Coronary artery (tissue), 2 donors: ENCODE results near the gene COMP.

Experiments
- DNase-seq: peaks from one replicate; pipeline ENCODE4 v3.0.0-alpha.2; 2017; ENCODE audit warnings: low spot score
- H3K27ac ChIP-seq, 2 donors: fragments of 200-600 bp; sonication (generic); one replicate each; pipeline ENCODE4 v1.5.1; 2016 to 2019
- H3K4me3 ChIP-seq: fragments of 200-600 bp; sonication (generic); 2 replicates; pipeline ENCODE4 v1.5.1; 2016; ENCODE audit warnings: mild to moderate bottlenecking, moderate library complexity
- CTCF ChIP-seq: fragments of 200-600 bp; sonication (generic); IDR thresholded peaks from one replicate; pipeline ENCODE4 v1.5.1; 2019; ENCODE audit warnings: antibody characterized with exemption

Gene COMP

GRCh38 chr19:18768046-18768771 lies 22.9 kb downstream of the COMP start:
- no peak for DNase-seq
- TF ChIP-seq CTCF = no peak
- H3K4me3 ChIP-seq = no peak overlapping the region
- H3K27ac ChIP-seq = no peak overlapping the region

- no peak for TF ChIP-seq CTCF
- DNase-seq = no peak
- H3K4me3 ChIP-seq = no peak overlapping the region
- H3K27ac ChIP-seq = no peak overlapping the region
These were observed 25.9 kb downstream of the COMP start for GRCh38 chr19:18765224-18765623.

GRCh38 chr19:18764591-18765051 lies 26.5 kb downstream of the COMP start:
- Histone ChIP-seq H3K4me3 (no peak overlapping the region), H3K27ac (no peak overlapping the region)
- TF ChIP-seq CTCF = no peak
- DNase-seq = no peak

- DNase-seq = no peak
These were observed 27.2 kb downstream of the COMP start for GRCh38 chr19:18763674-18764590.

GRCh38 chr19:18762125-18763023 lies 28.7 kb downstream of the COMP start:
- Histone ChIP-seq H3K4me3 (no peak overlapping the region), H3K27ac (no peak overlapping the region)
- DNase-seq = no peak
- no peak for TF ChIP-seq CTCF

More at GRCh38 chr19:18763674-18764590, 27.2 kb downstream of the COMP start:
- no peak overlapping the region for H3K4me3 ChIP-seq
- no peak for TF ChIP-seq CTCF
- no peak overlapping the region for H3K27ac ChIP-seq

GRCh38 chr19:18761531-18762110 lies 29.5 kb downstream of the COMP start:
- no peak for TF ChIP-seq CTCF
- DNase-seq = no peak
- Histone ChIP-seq H3K4me3 (no peak overlapping the region), H3K27ac (no peak overlapping the region)
